DMS53 treated with DMSO at 0.1 percent for 48 hours (cell line): ENCODE results near the gene MLC1.

Source experiments
- DNase-seq: peaks from one replicate; lab custom pipeline; 2025; ENCODE audit not compliant: unreplicated experiment; lab: John Stamatoyannopoulos, UW

The MLC1 gene

DNA sequence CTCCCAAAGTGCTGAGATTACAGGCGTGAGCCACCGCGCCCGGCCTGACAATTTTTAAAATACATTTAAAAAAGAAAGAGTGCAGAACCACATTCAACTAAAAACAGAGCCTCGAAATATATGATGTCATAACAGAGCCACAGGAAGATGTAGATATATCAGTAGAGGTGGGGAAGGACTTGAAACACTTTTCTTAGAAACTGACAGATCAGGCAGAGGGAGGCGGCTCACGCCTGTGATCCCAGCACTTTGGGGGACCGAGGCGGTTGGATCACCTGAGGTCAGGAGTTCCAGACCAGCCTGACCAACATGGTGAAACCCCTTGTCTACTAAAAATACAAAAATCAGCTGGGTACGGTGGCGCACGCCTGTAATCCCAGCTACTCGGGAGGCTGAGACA lies 7.0 kb downstream of the MLC1 start:
- DNase-seq, result no peak

DNA sequence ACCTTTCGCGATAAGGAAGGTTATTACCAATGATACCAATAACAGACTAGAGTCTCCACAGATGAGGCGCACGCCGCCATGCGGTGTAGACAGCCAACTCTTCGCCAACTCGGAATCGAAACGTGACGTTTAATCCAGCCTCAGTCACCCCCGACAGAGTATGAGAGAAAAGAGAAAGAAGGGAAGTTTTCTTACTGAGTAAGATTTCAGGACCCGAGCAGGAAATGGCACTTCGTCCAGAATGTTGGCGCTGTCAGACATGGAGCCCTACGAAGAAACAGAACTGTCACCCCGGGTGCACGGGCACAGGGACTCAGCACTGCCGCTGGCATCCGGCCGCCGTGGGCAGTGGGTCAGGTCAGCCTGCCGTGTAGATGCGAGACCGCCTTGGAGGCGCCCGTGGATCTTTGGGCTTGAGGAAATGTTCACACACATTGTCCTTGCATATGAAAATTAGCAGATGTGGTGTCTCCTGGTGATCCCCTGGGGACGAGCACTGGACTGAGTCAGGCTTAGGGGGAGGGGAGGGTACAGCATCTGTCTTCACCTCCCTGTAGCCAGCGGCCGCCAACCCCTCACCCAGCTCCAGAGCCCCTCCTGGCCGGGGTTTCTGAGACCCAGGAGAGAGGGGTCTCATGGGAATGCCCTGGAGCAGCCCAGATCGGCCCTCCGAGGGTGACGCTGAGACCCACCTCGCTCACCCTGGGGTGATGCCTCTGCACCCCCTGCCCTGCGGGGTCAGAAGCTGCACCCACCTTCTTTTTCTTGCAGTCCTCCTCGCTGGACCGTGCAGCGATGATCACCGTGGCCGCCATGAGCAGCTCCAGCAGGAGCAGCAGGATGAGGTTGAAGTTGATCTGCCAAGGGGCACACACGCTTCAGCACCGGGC lies 8.3 kb downstream of the MLC1 start:
- DNase-seq, result no peak

DNA sequence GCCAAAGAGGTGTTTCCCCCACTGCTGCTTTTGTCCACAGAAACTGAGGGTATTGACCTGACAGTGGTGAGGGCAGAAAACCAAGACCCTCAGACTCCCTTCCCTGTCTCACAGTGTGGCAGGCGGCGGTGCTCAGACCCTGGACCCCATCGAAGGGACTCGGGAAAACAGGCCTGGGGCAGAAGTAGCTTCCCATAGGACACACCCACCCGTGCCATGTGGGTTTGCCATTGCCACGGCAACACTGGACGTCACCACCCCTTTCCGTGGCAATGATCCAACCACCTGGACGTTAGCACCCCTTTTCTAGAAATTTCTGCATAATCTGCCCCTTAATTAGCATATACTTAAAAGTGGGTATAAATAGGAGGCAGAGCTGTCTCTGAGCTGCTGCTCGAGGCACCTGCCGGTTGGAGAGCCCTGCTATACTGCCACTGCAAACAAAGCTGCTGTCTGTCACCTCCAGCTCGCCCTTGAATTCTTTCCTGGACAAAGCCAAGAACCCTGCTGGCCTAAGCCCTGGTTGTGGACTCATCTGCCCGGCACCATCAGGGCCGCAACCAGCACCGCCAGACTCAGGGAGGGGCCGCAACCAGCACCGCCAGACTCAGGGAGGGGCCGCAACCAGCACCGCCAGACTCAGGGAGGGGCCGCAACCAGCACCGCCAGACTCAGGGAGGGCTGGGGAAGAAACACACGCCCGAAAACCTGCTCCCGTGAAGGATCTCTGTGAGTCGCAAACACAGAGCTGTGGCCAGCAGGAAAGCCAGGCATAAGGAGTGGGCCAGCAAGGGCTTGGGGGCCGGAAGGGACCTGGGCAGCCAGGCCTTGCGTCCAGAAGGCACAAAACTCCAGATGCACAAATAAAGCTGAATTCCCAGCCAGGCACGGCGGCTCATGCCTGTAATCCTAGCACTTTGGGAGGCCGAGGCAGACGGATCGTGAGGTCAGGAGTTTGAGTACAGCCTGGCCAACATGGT lies 10.4 kb downstream of the MLC1 start:
- peak; percentile 32 for DNase-seq

DNA sequence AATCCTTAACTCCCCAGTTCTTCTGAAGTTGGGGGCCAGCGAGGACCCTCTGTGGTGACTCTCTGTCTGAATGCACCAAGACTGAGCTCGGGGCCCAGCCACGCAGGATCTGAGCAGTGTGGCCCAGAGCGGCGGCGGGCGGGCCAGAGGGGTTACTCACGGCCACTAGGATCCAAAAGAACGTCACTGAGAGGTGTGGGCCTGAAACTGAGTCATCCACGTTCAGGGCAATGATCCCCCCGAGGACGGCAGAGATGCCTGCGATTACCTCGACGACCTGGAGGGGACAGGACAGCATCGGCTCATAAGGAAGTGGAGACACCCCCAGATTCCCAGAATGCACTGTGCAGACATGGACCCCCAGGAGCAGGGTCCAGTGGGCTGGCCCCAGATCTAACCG lies 11.2 kb downstream of the MLC1 start:
- DNase-seq, result no peak

DNA sequence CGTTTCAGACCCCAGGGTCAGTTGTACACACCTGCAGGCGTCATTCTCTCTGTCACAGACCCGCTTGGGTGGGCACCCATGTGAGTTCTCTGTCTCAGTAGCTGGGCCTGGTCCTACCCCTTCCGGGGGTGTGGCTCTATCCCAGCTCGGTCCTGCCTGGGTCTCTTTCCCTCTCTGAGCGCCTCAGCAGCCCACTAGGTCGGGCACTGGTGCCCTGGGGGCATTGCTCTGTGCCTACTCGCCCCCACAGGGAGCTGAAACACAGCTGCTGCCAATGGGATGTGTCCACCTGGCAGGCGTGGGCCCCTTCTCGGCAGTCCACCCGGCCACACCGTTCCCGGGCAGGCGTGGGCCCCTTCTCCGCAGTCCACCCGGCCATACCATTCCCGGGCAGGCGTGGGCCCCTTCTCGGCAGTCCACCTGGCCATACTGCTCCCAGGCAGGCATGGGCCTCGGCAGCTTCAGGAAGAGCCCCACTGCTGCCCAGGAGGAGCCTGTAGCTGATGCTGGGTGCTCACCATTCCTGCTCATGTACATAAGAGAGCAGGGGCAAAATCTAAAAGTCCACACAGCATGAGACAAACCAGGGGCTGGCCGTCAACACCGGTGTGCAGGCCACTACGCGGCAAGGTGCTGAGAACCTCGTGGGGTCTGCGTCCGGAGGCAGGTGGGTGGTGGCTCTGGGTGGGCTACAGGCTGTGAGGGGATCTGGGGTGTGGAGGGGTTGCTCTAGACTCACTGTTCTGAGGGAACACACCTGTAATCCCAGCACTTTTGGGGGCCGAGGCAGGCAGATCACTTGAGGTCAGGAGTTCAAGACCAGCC lies 12.3 kb downstream of the MLC1 start:
- DNase-seq, result no peak

DNA sequence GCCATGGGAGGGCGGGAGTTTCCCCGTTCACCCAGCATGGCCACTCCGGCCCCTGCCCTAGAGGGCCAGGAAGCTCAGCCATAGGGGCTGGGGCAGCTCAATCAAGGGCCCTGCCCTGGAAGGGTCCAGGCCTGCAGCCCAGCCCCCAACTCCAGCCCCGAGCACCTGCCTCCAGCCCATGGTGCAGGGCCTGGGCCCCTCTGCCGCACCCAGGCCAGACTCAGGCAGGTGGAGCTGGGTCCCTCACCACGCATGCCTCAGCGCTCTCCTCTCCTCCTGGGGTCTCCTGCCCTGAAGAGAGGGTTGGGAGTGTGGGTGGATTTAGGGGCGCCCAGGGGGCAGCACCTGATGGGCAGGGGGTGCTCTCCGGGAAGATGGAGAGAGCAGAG lies 13.1 kb downstream of the MLC1 start:
- DNase-seq, result no peak

DNA sequence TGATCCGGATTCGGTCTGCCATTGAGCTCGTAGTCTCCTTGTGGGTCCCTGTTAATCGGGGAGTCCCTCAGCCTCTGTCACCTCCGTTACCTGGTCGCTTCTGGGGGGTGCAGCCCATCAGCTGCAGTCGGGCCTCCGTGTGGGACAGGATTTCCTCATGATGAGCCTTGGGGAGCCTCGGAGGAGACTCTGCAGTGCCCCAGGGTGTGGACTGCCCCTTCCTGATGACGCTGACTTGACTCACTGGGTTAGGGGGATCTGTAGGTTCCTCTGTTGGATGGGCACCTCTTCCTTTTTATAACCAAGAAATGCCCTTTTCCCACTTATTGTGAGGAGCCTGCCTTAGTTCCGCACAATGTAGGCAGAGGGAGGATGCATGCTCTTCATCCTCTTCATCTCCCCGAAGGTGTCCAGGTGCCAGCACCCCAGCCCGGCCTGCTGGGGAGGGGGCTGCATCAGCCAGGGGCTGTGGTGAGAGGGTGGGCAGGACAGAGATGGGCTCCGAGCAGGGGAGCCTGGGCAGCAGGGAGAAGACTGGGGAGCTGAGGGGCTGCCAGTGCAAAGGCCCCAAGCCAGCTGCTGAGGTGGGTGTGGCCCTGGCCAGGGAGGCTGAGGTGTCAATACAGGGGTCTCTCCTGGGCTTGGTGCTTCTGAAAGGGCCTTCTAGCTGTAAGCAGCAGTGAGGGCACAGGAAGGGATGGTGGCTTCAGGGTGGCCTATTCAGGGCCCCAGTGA lies 13.6 kb downstream of the MLC1 start:
- no peak for DNase-seq

DNA sequence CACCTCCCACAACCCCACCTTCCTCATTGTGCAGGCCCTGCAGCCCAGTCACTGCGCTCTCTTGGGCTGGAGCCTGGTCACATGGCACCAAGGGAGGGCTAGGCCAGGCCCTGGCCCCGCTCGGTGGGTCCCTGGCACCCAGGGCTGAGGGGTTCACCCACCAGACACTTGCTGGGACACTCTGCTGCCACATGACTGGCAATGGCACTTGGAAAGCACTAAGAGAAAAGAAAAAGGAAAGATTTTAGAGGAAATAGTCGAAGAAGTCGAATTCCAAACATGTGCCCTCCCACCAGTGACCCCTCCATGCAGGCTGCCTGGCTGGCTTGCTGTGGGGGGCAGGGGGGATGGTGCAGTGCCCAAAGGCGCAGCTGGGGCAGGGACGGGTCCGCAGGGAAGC lies 14.9 kb downstream of the MLC1 start:
- no peak for DNase-seq

DNA sequence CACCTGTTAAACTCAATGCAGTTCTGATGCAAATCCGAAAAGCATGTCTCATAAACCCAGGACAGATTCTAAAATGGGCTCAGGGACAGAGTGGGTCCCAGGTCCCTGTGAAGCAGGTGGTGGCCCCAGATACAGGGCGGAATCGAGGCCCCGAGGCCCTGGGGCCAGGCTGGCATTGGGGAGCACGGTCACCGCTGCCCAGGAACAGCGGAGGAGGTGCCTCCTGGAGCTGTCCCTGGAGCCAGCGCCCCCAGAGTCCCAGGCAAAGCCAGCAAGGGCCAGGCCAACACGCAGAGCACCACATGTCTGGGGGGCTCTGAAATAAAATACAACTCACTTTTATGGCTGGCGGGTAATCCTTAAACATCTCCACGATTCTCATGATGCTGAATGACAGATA lies 17.1 kb downstream of the MLC1 start:
- DNase-seq, result no peak

DNA sequence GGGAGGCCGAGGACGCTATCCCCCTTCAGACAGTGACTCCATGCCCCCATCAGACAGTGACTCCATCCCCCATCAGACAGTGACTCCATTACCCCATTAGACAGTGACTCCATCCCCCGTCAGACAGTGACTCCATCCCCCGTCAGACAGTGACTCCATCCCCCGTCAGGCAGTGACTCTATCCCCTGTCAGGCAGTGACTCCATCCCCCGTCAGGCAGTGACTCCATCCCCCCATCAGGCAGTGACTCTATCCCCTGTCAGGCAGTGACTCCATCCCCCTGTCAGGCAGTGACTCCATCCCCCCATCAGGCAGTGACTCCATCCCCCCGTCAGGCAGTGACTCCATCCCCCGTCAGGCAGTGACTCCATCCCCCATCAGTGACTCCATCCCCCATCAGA lies 18.0 kb downstream of the MLC1 start:
- DNase-seq, result no peak

DNA sequence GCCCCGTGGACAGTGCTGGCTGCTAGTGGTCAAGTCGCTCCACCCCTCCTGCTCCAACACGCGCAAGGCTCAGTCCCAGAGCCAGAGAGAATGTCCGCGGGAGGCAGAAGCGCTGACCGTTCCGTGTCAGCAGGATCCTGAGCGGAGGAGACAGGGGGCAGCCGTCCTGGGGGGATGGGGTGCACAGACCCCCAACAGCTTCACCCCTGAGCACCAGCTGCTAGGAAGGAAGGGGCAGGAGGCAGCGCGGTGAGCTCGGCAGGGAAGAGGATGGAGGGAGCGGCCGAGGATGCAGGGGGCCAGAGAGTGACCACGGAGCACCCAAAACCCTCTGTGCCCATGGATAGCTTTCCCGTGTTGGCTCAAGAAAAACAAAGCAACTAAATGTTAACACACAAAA lies 20.8 kb downstream of the MLC1 start:
- DNase-seq, result no peak

DNA sequence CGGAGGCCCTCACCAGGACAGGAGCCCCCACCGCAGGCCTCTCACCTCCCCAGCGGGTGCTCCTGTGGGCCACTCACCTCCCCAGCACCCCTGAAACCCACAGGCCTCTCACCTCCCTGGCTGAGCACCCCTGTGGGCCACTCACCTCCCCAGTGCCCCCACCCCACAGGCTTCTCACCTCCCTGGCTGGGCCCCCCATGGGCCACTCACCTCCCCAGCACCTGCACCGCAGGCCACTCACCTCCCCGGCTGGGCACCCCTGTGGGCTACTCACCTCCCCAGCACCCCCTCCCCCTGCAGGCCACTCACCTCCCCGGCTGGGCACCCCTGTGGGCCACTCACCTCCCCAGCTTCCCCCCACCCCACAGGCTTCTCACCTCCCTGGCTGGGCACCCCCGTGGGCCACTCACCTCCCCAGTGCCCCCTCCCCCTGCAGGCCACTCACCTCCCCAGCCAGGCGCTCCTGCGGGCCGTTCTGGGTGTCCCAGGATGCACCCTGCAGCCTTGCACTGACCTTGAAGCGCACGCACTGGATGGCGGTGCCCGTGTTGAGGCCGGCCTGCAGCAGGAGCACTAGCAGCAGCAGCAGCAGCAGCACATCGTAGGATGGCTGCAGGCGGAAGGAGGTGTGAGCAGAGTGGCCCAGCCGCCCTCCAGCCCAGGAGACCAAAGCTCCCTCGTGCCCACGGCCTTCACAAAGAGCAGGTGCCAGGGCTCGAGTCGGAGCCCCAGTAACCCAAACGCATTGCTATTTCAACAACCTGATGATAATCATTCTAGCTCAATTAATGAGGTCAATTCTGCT lies 21.4 kb downstream of the MLC1 start:
- no peak for DNase-seq

DNA sequence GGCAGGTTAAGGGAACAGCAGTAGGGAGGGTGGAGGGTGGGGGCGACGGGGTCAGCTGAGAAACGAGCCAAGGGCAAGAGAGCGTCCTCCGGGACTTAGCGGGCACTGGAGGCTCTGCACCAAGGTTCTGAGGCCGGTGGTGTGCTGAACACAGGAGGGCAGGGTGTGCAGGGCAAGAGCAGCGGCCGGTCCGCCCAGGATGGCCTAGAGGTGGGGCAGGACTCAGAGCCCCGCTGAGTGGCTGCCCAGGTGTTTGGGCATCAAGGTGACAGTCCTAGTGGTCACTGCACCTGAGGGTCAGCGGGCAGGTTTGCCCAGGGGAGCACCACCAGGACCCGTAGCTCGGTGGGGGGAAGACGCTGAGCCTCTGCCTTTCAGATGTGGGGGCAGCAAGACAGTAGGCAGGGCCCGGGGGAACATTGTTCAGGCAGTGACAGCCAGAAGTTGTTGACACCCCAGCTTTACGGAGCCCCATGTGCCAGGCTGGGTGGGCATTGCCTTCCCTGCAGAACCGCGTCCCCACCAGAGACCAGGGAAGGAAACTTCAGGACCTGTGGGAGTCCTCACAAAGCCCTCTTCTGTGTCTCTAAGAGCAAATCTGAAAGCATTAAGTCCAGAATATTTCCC lies 22.6 kb downstream of the MLC1 start:
- no peak for DNase-seq

DNA sequence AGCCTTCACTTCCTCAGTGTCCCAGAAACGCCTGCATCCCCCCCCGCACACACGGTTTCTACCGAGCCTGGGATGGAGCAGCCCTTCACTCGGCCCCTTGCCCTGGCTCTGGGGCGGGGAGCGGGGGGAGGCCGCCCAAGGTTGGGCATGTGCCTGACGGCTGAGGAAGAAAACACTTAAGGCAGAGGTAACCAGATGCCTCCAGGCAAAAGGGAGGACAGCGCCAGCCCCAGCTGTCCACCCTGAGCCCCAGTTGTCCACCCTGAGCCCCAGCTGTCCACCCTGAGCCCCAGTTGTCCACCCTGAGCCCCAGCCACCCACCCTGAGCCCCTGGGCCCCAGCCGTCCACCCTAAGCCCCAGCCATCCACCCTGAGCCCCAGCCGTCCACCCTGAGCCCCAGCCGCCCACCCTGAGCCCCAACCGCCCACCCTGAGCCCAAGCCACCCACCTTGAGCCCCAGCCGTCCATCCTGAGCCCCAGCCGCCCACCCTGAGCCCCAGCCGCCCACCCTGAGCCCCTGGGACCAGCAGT lies 23.3 kb downstream of the MLC1 start:
- DNase-seq, result no peak

DNA sequence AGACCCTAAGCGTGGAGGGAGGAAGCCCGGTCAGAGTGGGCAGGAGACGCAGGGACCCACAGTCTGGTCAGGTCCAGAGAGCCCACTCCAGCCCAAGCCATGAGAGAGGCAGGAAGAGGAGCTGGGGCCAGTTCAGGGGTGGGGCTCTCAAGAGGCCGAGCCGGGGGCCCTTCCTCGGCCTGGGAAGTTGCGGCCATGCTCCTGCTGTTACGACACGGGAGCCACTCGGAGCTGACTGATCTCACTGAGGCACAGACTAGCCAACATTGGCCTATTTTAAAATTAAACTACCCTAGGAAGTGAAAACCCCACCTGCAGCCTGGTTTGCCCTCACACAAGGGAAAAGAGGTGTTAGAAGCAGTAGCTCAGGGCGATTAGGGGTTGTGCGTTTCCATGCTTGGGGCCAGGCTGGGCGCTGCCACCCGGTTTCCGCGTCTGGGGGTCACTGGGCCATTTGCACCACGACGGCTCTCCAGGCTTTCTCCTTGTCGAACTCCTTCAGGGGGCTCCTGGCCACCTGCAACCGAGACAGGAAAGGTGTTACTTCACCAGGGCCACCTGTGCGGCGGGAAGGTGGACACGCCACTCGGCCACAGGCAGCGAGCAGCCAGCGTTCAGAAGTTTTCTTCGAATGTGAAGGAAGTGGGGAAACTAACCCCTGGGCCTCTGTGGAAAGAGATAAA lies 23.9 kb downstream of the MLC1 start:
- DNase-seq, result no peak

DNA sequence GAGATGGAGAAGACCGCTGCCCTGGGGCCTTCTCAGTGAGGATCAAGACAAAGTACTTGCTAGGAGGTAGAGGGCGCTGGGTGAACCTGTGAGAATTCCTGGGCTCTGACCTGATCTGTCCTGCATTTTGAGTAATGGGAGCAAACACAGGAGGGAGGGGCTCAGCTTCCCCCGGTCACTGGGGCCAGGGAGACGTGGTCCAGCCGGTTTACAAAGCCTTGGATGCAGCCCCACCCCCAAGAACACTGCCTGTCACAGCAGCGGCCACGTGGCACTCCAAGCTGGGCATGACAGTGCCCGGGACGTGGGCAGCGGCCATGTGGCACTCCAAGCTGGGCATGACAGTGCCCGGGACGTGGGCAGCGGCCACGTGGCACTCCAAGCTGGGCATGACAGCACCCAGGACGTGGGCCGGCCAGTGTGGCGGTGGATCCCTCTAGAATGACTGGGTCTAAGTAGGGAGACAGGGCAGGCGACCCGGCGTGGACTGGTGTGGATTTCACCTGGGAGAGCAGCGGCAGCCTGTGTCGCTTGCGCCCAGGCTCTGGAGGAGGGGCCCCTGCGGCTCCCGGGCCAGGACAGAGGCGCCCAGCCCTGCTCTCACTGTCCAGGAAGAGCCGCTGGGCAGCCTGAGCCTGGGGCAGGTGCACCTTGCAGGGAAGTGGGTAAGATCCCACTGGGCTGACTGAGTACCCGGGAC lies 24.6 kb downstream of the MLC1 start:
- DNase-seq, result no peak

DNA sequence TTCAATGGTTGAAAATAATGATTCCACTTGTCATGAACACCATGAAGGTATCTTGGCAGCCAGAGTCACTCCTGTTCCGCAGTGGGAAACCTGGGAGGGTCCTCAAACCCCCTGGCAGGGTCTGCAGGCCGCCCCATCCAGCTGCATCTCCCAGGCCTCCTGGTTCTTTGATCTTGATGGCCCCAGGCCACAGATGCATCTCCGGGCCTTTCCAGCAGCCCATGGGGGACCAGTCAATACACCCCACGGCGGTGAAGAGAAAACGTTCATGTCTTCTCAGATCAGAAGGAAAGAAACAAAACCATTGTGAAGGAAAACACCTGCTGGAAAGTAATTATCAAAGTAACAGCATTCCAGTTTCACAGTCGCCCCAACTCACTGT lies 25.4 kb downstream of the MLC1 start:
- DNase-seq, result no peak
